ENCODE results near the gene CSNK1G1.

Gene CSNK1G1

GRCh38 chr15:64216730-64217428 is 139.1 kb downstream of the CSNK1G1 start:
- Histone ChIP-seq H3K36me3 (ENCODE audit: insufficient read depth, low read length) (peaks cover 16% of the 10 kb centered on the region; the same call in 1 of the 2 replicates), H3F3A (ENCODE audit: insufficient read depth, low read length) (no peaks in the 10 kb centered on the region), H3K4me3 (ENCODE audit: low read depth, low read length, poor library complexity, severe bottlenecking) (no peak overlapping the region), H3K9me2 (ENCODE audit: low read depth, low read length) (no peaks in the 10 kb centered on the region), H3K27me3 (ENCODE audit: insufficient read depth, low read length) (no peaks in the 10 kb centered on the region), H4K20me1 (ENCODE audit: insufficient read depth, low read length) (no peaks in the 10 kb centered on the region), H3K4me2 (ENCODE audit: low read length) (no peak overlapping the region), H3K79me2 (ENCODE audit: insufficient read depth, low read length) (no peaks in the 10 kb centered on the region), H3K27ac (ENCODE audit: low read depth, low read length, poor library complexity, severe bottlenecking) (no peak overlapping the region), H3K4me1 (ENCODE audit: insufficient read depth, low read length, severe bottlenecking) (no peaks in the 10 kb centered on the region), H2AFZ (ENCODE audit: low read length) (no peak overlapping the region), H3K9ac (ENCODE audit: low read length) (no peak overlapping the region), H3K9me3 (ENCODE audit: low read length) (no peaks in the 10 kb centered on the region)
- TF ChIP-seq, protein P1, sequence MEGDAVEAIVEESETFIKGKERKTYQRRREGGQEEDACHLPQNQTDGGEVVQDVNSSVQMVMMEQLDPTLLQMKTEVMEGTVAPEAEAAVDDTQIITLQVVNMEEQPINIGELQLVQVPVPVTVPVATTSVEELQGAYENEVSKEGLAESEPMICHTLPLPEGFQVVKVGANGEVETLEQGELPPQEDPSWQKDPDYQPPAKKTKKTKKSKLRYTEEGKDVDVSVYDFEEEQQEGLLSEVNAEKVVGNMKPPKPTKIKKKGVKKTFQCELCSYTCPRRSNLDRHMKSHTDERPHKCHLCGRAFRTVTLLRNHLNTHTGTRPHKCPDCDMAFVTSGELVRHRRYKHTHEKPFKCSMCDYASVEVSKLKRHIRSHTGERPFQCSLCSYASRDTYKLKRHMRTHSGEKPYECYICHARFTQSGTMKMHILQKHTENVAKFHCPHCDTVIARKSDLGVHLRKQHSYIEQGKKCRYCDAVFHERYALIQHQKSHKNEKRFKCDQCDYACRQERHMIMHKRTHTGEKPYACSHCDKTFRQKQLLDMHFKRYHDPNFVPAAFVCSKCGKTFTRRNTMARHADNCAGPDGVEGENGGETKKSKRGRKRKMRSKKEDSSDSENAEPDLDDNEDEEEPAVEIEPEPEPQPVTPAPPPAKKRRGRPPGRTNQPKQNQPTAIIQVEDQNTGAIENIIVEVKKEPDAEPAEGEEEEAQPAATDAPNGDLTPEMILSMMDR (IDR thresholded peaks at IDR 0.05; ENCODE audit: low read length), result no peak
- TF ChIP-seq EZH2 (IDR thresholded peaks at IDR 0.05; ENCODE audit: borderline replicate concordance, low read length), result no peak

DNA sequence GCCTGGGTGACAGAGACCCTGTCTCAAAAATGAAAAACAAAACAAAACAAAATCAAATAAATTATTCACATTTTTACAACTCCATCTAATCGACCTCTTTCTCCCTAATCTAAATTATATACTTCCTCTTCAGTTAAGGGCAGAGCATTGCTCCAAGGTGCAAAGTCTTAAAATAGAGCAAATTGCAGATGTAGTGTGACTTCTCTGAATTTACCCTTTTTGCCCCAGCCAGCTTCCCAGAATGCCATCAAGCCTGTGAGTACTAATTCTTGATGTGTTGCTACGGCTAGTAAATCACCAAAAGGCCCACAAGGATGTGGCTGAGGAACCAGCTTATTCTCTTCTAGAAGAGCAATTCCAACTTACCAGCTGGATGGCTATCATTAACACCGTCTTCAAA is 139.8 kb downstream of the CSNK1G1 start:
- Histone ChIP-seq H3K9me2 (ENCODE audit: low read depth, low read length) (no peaks in the 10 kb centered on the region), H3K79me2 (ENCODE audit: insufficient read depth, low read length) (no peaks in the 10 kb centered on the region), H3K4me1 (ENCODE audit: insufficient read depth, low read length, severe bottlenecking) (no peaks in the 10 kb centered on the region), H3K36me3 (ENCODE audit: insufficient read depth, low read length) (peaks cover 16% of the 10 kb centered on the region; the same call in 1 of the 2 replicates), H2AFZ (ENCODE audit: low read length) (no peak overlapping the region), H3K4me2 (ENCODE audit: low read length) (no peak overlapping the region), H3K9me3 (ENCODE audit: low read length) (no peaks in the 10 kb centered on the region), H3K27ac (ENCODE audit: low read depth, low read length, poor library complexity, severe bottlenecking) (no peak overlapping the region), H3K27me3 (ENCODE audit: insufficient read depth, low read length) (no peaks in the 10 kb centered on the region), H4K20me1 (ENCODE audit: insufficient read depth, low read length) (no peaks in the 10 kb centered on the region), H3K9ac (ENCODE audit: low read length) (no peak overlapping the region), H3F3A (ENCODE audit: insufficient read depth, low read length) (no peaks in the 10 kb centered on the region), H3K4me3 (ENCODE audit: low read depth, low read length, poor library complexity, severe bottlenecking) (no peak overlapping the region)
- TF ChIP-seq EZH2 (IDR thresholded peaks at IDR 0.05; ENCODE audit: borderline replicate concordance, low read length), result no peak
- TF ChIP-seq, protein P1 (IDR thresholded peaks at IDR 0.05; ENCODE audit: low read length), result no peak

- TF ChIP-seq EZH2 (IDR thresholded peaks at IDR 0.05; ENCODE audit: borderline replicate concordance, low read length), result no peak
- TF ChIP-seq, protein P1 (IDR thresholded peaks at IDR 0.05; ENCODE audit: low read length), result no peak
- no peaks in the 10 kb centered on the region for H3K79me2 ChIP-seq (ENCODE audit: insufficient read depth, low read length)
- H3K27ac ChIP-seq (ENCODE audit: low read depth, low read length, poor library complexity, severe bottlenecking), result no peak overlapping the region
- H3K4me3 ChIP-seq (ENCODE audit: low read depth, low read length, poor library complexity, severe bottlenecking), result no peak overlapping the region
- no peaks in the 10 kb centered on the region for H3K27me3 ChIP-seq (ENCODE audit: insufficient read depth, low read length)
- no peaks in the 10 kb centered on the region for H4K20me1 ChIP-seq (ENCODE audit: insufficient read depth, low read length)
- no peaks in the 10 kb centered on the region for H3K4me1 ChIP-seq (ENCODE audit: insufficient read depth, low read length, severe bottlenecking)
- no peaks in the 10 kb centered on the region for H3K9me2 ChIP-seq (ENCODE audit: low read depth, low read length)
- H3K4me2 ChIP-seq (ENCODE audit: low read length), result no peak overlapping the region
- no peaks in the 10 kb centered on the region for H3F3A ChIP-seq (ENCODE audit: insufficient read depth, low read length)
- H3K36me3 ChIP-seq (ENCODE audit: insufficient read depth, low read length), result peaks cover 19% of the 10 kb centered on the region; the same call in 1 of the 2 replicates
- no peaks in the 10 kb centered on the region for H3K9me3 ChIP-seq (ENCODE audit: low read length)
- no peak overlapping the region for H3K9ac ChIP-seq (ENCODE audit: low read length)
- H2AFZ ChIP-seq (ENCODE audit: low read length), result no peak overlapping the region
Observed at GRCh38 chr15:64213646-64214045, 142.3 kb downstream of the CSNK1G1 start.

Measured in OCI-LY1 (cell line).